ENCODE data around the gene SUV39H2.
"Not testable (repeated sequence)": the region's sequence is repeated elsewhere in the genome, so short reads cannot be mapped to it uniquely, and the experiment has no call there.

Gene SUV39H2

GRCh38 chr10:14936584-14936983, 57.9 kb downstream of the SUV39H2 start:
- DNase-seq (ENCODE audit: low read depth) = no peak

- not testable (repeated sequence) for DNase-seq (ENCODE audit: low read depth)
These were observed 60.3 kb downstream of the SUV39H2 start for GRCh38 chr10:14938971-14939370.

- DNase-seq (ENCODE audit: low read depth) = not testable (repeated sequence)
These were observed 63.7 kb downstream of the SUV39H2 start for GRCh38 chr10:14942147-14942949.

- not testable (repeated sequence) for DNase-seq (ENCODE audit: low read depth)
These were observed 64.3 kb downstream of the SUV39H2 start for GRCh38 chr10:14942950-14943338.

GRCh38 chr10:14945108-14945507, 66.4 kb downstream of the SUV39H2 start:
- DNase-seq (ENCODE audit: low read depth) = no peak

- no peak for DNase-seq (ENCODE audit: low read depth)
These were observed 68.6 kb downstream of the SUV39H2 start for GRCh38 chr10:14947268-14947667.

- no peak for DNase-seq (ENCODE audit: low read depth)
These were observed 70.6 kb downstream of the SUV39H2 start for GRCh38 chr10:14949291-14949690.

- DNase-seq (ENCODE audit: low read depth) = no peak
These were observed 74.3 kb downstream of the SUV39H2 start for GRCh38 chr10:14952851-14953423.

GRCh38 chr10:14953424-14954000, 74.8 kb downstream of the SUV39H2 start:
- DNase-seq (ENCODE audit: low read depth) = no peak
